Loucy (cell line): ENCODE measurements around the gene IFNG-AS1.

Source experiments
- H2AFZ ChIP-seq: fragments of 200-600 bp; sonication (generic); 2 replicates; pipeline ENCODE4 v1.6.0; 2016; ENCODE audit warnings: antibody characterized with exemption, mild to moderate bottlenecking, low read length, moderate library complexity
- H3F3A ChIP-seq: fragments of 200-600 bp; 2 replicates; pipeline ENCODE4 v1.6.0; 2016; ENCODE audit warnings: antibody characterized with exemption, low read depth, mild to moderate bottlenecking
- H3K27me3 ChIP-seq: fragments of 200-600 bp; sonication (generic); 2 replicates; pipeline ENCODE4 v1.6.1; 2014; ENCODE audit warnings: low read length, mild to moderate bottlenecking; ENCODE audit not compliant: insufficient read depth, poor library complexity, severe bottlenecking
- H3K36me3 ChIP-seq: fragments of 200-600 bp; sonication (generic); 2 replicates; pipeline ENCODE4 v1.6.1; 2016; ENCODE audit warnings: low read length; ENCODE audit not compliant: insufficient read depth
- H3K4me1 ChIP-seq: fragments of 200-600 bp; sonication (generic); 2 replicates; pipeline ENCODE4 v1.5.1; 2014; ENCODE audit warnings: low read length, mild to moderate bottlenecking; ENCODE audit not compliant: insufficient read depth, poor library complexity, severe bottlenecking
- H3K4me2 ChIP-seq: fragments of 200-600 bp; sonication (generic); 2 replicates; pipeline ENCODE4 v1.6.0; 2014; ENCODE audit warnings: antibody characterized with exemption, low read length, low read depth, mild to moderate bottlenecking; ENCODE audit not compliant: poor library complexity, severe bottlenecking
- H3K4me3 ChIP-seq: fragments of 200-600 bp; sonication (generic); 2 replicates; pipeline ENCODE4 v1.5.1; 2014; ENCODE audit warnings: low read length, mild to moderate bottlenecking, mixed read lengths; ENCODE audit not compliant: poor library complexity, severe bottlenecking
- H3K79me2 ChIP-seq: fragments of 200-600 bp; sonication (generic); 2 replicates; pipeline ENCODE4 v1.6.1; 2014; ENCODE audit warnings: low read length; ENCODE audit not compliant: insufficient read depth
- H3K9ac ChIP-seq: fragments of 200-600 bp; sonication (generic); 2 replicates; pipeline ENCODE4 v1.6.0; 2014; ENCODE audit warnings: mild to moderate bottlenecking, low read depth, low read length, moderate library complexity; ENCODE audit not compliant: poor library complexity, severe bottlenecking
- H3K9me2 ChIP-seq: fragments of 200-600 bp; sonication (generic); replicated peaks from 2 replicates; pipeline ENCODE4 v1.6.1; 2016; ENCODE audit warnings: low read depth, low read length, mixed read lengths
- H3K9me3 ChIP-seq: fragments of 200-600 bp; sonication (generic); 2 replicates; pipeline ENCODE4 v1.6.1; 2014; ENCODE audit warnings: mild to moderate bottlenecking, antibody characterized with exemption, low read length, low read depth; ENCODE audit not compliant: insufficient read depth
- H4K20me1 ChIP-seq: fragments of 200-600 bp; sonication (generic); 2 replicates; pipeline ENCODE4 v1.6.0; 2014; ENCODE audit warnings: antibody characterized with exemption, low read length, mild to moderate bottlenecking; ENCODE audit not compliant: insufficient read depth, poor library complexity, severe bottlenecking
- CTCF ChIP-seq: fragments of 200-600 bp; sonication (generic); conservative IDR thresholded peaks from 2 replicates; pipeline ENCODE4 v1.5.1; 2014; ENCODE audit warnings: mild to moderate bottlenecking, antibody characterized with exemption, low read length
- EZH2phosphoT487 ChIP-seq: fragments of 200-600 bp; IDR thresholded peaks from 2 replicates; pipeline ENCODE4 v1.6.1; 2018; ENCODE audit warnings: antibody characterized with exemption, mild to moderate bottlenecking, moderate library complexity, borderline replicate concordance

Gene IFNG-AS1

DNA sequence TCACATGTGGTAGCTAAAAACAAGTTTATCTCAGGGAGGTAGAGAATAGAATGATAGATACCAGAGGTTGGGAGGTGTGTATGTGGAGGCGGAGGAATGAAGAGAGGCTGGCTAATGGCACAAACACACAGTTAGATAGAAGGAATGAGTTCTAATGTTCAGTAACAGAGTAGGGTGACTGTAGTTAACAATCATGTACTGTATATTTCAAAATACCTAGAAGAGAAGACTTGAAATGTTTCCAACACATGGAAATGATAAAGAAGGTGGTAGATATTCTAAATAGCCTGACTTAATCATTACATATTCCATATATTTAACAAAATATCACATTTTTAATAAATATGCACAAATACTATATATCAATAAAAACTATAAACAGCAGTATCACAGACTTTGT is 8.9 kb upstream of the IFNG-AS1 start:
- Histone ChIP-seq H2AFZ (no peak overlapping the region), H4K20me1 (no peaks in the 10 kb centered on the region), H3K79me2 (no peaks in the 10 kb centered on the region), H3K4me1 (no peaks in the 10 kb centered on the region), H3K4me2 (no peak overlapping the region), H3K9me3 (no peaks in the 10 kb centered on the region), H3K4me3 (no peak overlapping the region), H3K36me3 (no peaks in the 10 kb centered on the region), H3K9me2 (no peaks in the 10 kb centered on the region), H3F3A (no peaks in the 10 kb centered on the region), H3K27me3 (no peaks in the 10 kb centered on the region), H3K9ac (no peak overlapping the region)
- TF ChIP-seq EZH2phosphoT487 (no peak), CTCF (no peak)

DNA sequence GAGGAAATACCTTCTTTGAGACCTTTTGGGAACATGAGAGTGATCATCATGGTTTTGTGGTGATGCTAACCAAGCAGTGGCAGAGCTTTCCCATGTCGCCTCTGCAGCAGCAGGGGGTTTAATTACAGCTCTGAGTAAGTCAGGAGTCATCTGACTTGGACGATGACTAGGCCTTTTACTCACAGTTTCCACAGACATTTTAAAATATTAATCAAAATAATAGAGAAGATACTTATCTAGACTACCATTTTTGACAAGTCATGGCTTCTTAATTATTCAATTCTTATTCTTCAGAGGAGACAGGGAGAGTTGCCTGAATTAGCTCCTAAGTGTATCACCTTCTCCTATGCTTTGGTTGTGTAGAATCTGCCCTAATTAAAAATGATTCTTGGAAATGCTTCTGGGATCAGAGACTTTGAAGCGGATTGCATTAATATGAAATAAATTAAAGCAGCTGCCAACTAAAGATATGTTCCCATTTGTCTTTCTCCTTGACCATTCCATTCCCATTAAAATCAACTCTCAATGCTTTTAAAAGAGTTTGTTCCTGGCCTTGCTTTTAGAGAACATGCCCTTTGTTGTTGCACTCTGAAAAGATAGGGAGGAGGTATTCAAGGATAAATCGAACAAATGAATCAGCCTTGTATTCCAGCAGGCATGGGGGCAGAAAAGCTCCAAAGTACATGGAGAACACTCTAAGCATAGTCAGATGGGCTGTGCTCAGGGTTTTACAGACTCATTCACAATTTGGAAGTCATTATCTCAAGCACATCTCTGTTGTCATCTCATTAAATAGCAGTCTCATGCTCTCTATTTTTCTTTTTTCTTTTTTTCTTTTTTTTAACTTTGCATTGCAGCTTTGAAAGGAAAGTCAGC is 7.7 kb upstream of the IFNG-AS1 start:
- TF ChIP-seq CTCF (no peak), EZH2phosphoT487 (no peak)
- Histone ChIP-seq H4K20me1 (no peaks in the 10 kb centered on the region), H3K9ac (no peak overlapping the region), H3K79me2 (no peaks in the 10 kb centered on the region), H3K9me2 (no peaks in the 10 kb centered on the region), H3K9me3 (no peaks in the 10 kb centered on the region), H3K27me3 (no peaks in the 10 kb centered on the region), H2AFZ (no peak overlapping the region), H3K4me3 (no peak overlapping the region), H3F3A (no peaks in the 10 kb centered on the region), H3K36me3 (no peaks in the 10 kb centered on the region), H3K4me1 (no peaks in the 10 kb centered on the region), H3K4me2 (no peak overlapping the region)

- H3K36me3 ChIP-seq, result no peaks in the 10 kb centered on the region
- H3K4me1 ChIP-seq, result no peaks in the 10 kb centered on the region
- H3K9ac ChIP-seq, result no peak overlapping the region
- no peak overlapping the region for H3K4me2 ChIP-seq
- H3K9me2 ChIP-seq, result no peaks in the 10 kb centered on the region
- TF ChIP-seq CTCF, result no peak
- no peak for TF ChIP-seq EZH2phosphoT487
- H3K9me3 ChIP-seq, result no peaks in the 10 kb centered on the region
- H2AFZ ChIP-seq, result no peak overlapping the region
- H3K4me3 ChIP-seq, result no peak overlapping the region
- no peaks in the 10 kb centered on the region for H3K27me3 ChIP-seq
- H3F3A ChIP-seq, result no peaks in the 10 kb centered on the region
- no peaks in the 10 kb centered on the region for H4K20me1 ChIP-seq
- H3K79me2 ChIP-seq, result no peaks in the 10 kb centered on the region
Observed at GRCh38 chr12:67982164-67982563, 7.1 kb upstream of the IFNG-AS1 start.
